ENCODE results near the gene ZBTB34.

The ZBTB34 gene

GRCh38 chr9:126891676-126892075 is 31.2 kb downstream of the ZBTB34 start:
- TF ChIP-seq, protein P1, sequence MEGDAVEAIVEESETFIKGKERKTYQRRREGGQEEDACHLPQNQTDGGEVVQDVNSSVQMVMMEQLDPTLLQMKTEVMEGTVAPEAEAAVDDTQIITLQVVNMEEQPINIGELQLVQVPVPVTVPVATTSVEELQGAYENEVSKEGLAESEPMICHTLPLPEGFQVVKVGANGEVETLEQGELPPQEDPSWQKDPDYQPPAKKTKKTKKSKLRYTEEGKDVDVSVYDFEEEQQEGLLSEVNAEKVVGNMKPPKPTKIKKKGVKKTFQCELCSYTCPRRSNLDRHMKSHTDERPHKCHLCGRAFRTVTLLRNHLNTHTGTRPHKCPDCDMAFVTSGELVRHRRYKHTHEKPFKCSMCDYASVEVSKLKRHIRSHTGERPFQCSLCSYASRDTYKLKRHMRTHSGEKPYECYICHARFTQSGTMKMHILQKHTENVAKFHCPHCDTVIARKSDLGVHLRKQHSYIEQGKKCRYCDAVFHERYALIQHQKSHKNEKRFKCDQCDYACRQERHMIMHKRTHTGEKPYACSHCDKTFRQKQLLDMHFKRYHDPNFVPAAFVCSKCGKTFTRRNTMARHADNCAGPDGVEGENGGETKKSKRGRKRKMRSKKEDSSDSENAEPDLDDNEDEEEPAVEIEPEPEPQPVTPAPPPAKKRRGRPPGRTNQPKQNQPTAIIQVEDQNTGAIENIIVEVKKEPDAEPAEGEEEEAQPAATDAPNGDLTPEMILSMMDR (IDR thresholded peaks at IDR 0.05; ENCODE audit: extremely low read depth, insufficient read depth, missing control alignments) = no peak
- in situ Hi-C loops (cut with MboI; ENCODE audit: low pct_unique_long_range_greater_than_20kb, low sequenced_read_pairs, unreplicated experiment) = no loop called here
- no peak for DNase-seq (ENCODE audit: low spot score)

DNA sequence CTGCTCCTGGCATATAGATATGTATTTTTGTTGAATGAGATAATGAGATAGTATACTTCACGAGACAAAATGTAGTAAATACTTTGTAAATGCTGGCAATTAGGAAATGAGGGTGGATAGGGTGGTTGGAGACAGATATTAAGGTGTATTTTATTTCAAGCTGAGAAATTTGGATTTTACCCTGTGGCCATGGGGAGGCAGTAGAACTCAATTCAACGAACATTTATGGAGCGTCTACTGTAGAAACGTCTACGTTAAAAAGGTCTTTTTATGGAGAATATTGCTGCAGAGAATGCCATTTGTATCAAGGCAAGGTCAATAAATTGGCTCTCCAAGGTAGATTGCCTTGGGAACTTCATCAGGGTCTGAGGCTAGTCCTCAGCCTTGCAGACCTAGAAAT is 32.6 kb downstream of the ZBTB34 start:
- TF ChIP-seq, protein P1 (IDR thresholded peaks at IDR 0.05; ENCODE audit: extremely low read depth, insufficient read depth, missing control alignments) = no peak
- DNase-seq (ENCODE audit: low spot score) = no peak
- in situ Hi-C loops (cut with MboI; ENCODE audit: low pct_unique_long_range_greater_than_20kb, low sequenced_read_pairs, unreplicated experiment) = no loop called here

GRCh38 chr9:126894052-126894603 is 33.7 kb downstream of the ZBTB34 start:
- TF ChIP-seq, protein P1 (IDR thresholded peaks at IDR 0.05; ENCODE audit: extremely low read depth, insufficient read depth, missing control alignments) = no peak
- DNase-seq (ENCODE audit: low spot score) = no peak
- in situ Hi-C loops (cut with MboI; ENCODE audit: low pct_unique_long_range_greater_than_20kb, low sequenced_read_pairs, unreplicated experiment) = no loop called here

GRCh38 chr9:126902210-126902609 is 41.8 kb downstream of the ZBTB34 start:
- DNase-seq (ENCODE audit: low spot score) = no peak
- in situ Hi-C loops (cut with MboI; ENCODE audit: low pct_unique_long_range_greater_than_20kb, low sequenced_read_pairs, unreplicated experiment) = no loop called here
- TF ChIP-seq, protein P1 (IDR thresholded peaks at IDR 0.05; ENCODE audit: extremely low read depth, insufficient read depth, missing control alignments) = no peak

GRCh38 chr9:126904586-126904985 is 44.1 kb downstream of the ZBTB34 start:
- in situ Hi-C loops (cut with MboI; ENCODE audit: low pct_unique_long_range_greater_than_20kb, low sequenced_read_pairs, unreplicated experiment) = no loop called here
- DNase-seq (ENCODE audit: low spot score) = no peak
- TF ChIP-seq, protein P1 (IDR thresholded peaks at IDR 0.05; ENCODE audit: extremely low read depth, insufficient read depth, missing control alignments) = no peak

- in situ Hi-C loops (cut with MboI; ENCODE audit: low pct_unique_long_range_greater_than_20kb, low sequenced_read_pairs, unreplicated experiment) = no loop called here
- no peak for DNase-seq (ENCODE audit: low spot score)
- TF ChIP-seq, protein P1 (IDR thresholded peaks at IDR 0.05; ENCODE audit: extremely low read depth, insufficient read depth, missing control alignments) = no peak
These were observed 45.7 kb downstream of the ZBTB34 start for GRCh38 chr9:126906091-126906490.

DNA sequence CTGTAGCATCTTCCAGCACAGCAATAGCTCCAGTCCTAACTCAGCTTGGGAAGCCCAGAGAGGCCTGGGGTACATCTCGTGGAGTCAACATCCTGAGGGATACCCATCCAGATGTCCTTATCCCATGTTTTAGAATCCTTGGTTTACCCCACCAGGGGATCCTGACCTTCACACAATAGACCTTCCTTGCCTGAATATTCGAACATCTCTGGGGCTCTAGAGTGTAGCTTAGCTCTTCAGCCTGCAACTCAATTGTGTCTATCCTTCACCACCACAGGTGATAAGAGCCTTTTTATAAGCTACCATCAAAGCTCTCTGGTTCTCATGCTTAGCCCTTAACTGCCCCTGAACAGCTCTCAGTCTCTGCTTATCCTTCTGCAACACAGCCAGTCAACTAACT is 46.6 kb downstream of the ZBTB34 start:
- no peak for DNase-seq (ENCODE audit: low spot score)
- TF ChIP-seq, protein P1 (IDR thresholded peaks at IDR 0.05; ENCODE audit: extremely low read depth, insufficient read depth, missing control alignments) = no peak
- in situ Hi-C loops (cut with MboI; ENCODE audit: low pct_unique_long_range_greater_than_20kb, low sequenced_read_pairs, unreplicated experiment) = no loop called here

All from GM13977 (cell line).